ENCODE data around the gene CHD2.

CHD2 gene

DNA sequence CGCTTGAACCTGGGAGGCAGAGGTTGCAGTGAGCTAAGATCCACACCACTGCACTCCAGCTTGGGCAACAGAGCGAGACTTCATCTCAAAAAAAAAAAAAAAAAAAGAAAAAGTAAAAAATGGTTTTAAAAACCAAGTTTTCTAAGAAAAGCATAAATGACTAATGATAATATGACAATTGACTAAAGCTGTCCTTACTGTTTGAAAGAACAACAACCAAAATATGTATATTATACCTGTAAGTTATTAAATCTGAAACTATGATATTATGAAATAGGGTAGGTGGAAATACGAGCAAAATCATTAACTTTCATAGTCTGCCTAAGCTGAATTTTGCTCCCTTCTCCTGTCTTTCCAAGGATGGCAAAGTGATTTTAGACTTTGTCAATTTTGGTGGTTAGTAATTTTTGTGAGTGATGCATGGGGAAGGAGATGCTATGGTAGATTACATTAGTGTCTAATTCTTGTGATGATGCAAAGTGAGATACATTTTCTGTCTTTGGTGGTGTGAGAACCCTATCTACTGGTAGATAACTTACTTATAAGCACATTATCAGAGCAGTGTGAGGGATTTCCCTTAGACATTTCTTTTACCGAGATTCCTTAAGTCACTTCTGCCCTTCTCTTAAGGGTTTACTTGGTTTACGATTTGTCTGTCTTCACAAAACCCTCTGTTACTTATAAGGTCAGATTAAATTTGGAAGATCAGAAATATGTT, 10.6 kb upstream of the CHD2 start:
- H3K27me3 ChIP-seq (ENCODE audit: insufficient read depth, low read length) = no peaks in the 10 kb centered on the region
- TF ChIP-seq EZH2 (IDR thresholded peaks at IDR 0.05; ENCODE audit: borderline replicate concordance, low read length) = no peak
- TF ChIP-seq, protein P1, sequence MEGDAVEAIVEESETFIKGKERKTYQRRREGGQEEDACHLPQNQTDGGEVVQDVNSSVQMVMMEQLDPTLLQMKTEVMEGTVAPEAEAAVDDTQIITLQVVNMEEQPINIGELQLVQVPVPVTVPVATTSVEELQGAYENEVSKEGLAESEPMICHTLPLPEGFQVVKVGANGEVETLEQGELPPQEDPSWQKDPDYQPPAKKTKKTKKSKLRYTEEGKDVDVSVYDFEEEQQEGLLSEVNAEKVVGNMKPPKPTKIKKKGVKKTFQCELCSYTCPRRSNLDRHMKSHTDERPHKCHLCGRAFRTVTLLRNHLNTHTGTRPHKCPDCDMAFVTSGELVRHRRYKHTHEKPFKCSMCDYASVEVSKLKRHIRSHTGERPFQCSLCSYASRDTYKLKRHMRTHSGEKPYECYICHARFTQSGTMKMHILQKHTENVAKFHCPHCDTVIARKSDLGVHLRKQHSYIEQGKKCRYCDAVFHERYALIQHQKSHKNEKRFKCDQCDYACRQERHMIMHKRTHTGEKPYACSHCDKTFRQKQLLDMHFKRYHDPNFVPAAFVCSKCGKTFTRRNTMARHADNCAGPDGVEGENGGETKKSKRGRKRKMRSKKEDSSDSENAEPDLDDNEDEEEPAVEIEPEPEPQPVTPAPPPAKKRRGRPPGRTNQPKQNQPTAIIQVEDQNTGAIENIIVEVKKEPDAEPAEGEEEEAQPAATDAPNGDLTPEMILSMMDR (IDR thresholded peaks at IDR 0.05; ENCODE audit: low read length) = no peak
- no peak overlapping the region for H3K27ac ChIP-seq (ENCODE audit: low read depth, low read length, poor library complexity, severe bottlenecking)

DNA sequence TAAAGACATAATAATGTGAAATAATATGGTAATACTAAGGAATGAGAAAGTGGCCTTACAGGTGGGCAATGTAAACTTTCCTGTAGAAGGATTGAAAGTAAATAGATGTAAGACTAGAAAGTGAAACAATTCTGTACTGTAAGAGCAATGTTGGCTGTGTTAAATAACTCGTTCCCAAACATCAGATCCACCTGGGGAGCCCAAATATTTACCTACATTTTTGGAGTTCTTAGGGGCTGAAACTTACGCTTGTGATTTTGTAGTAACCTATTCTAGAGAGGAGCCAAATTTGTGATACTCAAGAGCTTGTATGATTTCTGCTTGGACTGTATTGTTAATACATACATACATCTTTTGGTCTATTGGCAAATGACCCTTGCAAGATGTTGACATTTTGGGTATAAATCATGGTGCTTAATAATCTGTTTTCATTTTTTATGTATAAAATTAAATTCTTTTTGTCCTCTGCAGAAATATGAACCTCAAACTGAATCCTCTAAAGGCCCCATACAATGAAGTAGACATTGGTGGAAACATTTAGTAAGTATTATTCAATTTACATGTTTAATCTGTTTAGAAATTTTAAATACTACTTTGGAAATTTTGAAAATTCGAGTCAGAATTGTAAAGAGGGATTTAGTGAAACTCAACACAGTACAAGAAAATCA, 8.5 kb upstream of the CHD2 start:
- Histone ChIP-seq H3K36me3 (ENCODE audit: insufficient read depth, low read length) (peaks cover 100% of the 10 kb centered on the region), H3K27ac (ENCODE audit: low read depth, low read length, poor library complexity, severe bottlenecking) (no peak overlapping the region), H2AFZ (ENCODE audit: low read length) (no peak overlapping the region), H4K20me1 (ENCODE audit: insufficient read depth, low read length) (no peaks in the 10 kb centered on the region), H3K4me3 (ENCODE audit: low read depth, low read length, poor library complexity, severe bottlenecking) (no peak overlapping the region), H3K9ac (ENCODE audit: low read length) (no peak overlapping the region), H3K4me1 (ENCODE audit: insufficient read depth, low read length, severe bottlenecking) (peaks cover 20% of the 10 kb centered on the region), H3K4me2 (ENCODE audit: low read length) (no peak overlapping the region), H3K27me3 (ENCODE audit: insufficient read depth, low read length) (no peaks in the 10 kb centered on the region), H3K9me3 (ENCODE audit: low read length) (no peaks in the 10 kb centered on the region), H3K9me2 (ENCODE audit: low read depth, low read length) (no peaks in the 10 kb centered on the region), H3K79me2 (ENCODE audit: insufficient read depth, low read length) (peaks cover 98% of the 10 kb centered on the region), H3F3A (ENCODE audit: insufficient read depth, low read length) (peaks cover 26% of the 10 kb centered on the region)
- TF ChIP-seq, protein P1 (IDR thresholded peaks at IDR 0.05; ENCODE audit: low read length) = no peak
- TF ChIP-seq EZH2 (IDR thresholded peaks at IDR 0.05; ENCODE audit: borderline replicate concordance, low read length) = no peak

More for the DNA sequence above, 10.6 kb upstream of the CHD2 start:
- Histone ChIP-seq H3K4me1 (ENCODE audit: insufficient read depth, low read length, severe bottlenecking) (peaks cover 40% of the 10 kb centered on the region), H3F3A (ENCODE audit: insufficient read depth, low read length) (peaks cover 13% of the 10 kb centered on the region), H2AFZ (ENCODE audit: low read length) (no peak overlapping the region), H3K9me2 (ENCODE audit: low read depth, low read length) (no peaks in the 10 kb centered on the region), H3K4me3 (ENCODE audit: low read depth, low read length, poor library complexity, severe bottlenecking) (no peak overlapping the region), H4K20me1 (ENCODE audit: insufficient read depth, low read length) (no peaks in the 10 kb centered on the region), H3K4me2 (ENCODE audit: low read length) (no peak overlapping the region), H3K79me2 (ENCODE audit: insufficient read depth, low read length) (peaks cover 98% of the 10 kb centered on the region), H3K36me3 (ENCODE audit: insufficient read depth, low read length) (peaks cover 100% of the 10 kb centered on the region), H3K9me3 (ENCODE audit: low read length) (no peaks in the 10 kb centered on the region), H3K9ac (ENCODE audit: low read length) (no peak overlapping the region)

DNA sequence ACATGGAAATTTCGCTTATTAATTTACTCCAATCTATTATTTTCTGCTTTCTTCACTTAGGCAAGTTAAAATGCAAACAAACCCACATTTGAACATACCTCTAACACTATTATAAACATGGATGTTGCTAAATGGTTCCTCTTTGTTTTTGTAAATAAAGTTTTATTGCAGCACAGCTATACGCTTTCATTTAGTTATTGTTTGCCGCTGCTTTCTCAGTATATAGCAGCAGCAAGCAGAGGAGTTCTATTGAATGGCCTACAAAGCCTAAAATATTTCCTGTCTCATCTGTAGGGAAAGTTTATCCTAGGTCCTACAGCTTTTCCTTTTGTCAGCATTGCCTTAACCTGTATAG, 7.9 kb upstream of the CHD2 start:
- Histone ChIP-seq H3K36me3 (ENCODE audit: insufficient read depth, low read length) (peaks cover 100% of the 10 kb centered on the region), H3K4me1 (ENCODE audit: insufficient read depth, low read length, severe bottlenecking) (peaks cover 15% of the 10 kb centered on the region), H3F3A (ENCODE audit: insufficient read depth, low read length) (peaks cover 30% of the 10 kb centered on the region), H3K9me2 (ENCODE audit: low read depth, low read length) (no peaks in the 10 kb centered on the region), H3K4me3 (ENCODE audit: low read depth, low read length, poor library complexity, severe bottlenecking) (no peak overlapping the region), H3K27me3 (ENCODE audit: insufficient read depth, low read length) (no peaks in the 10 kb centered on the region), H3K79me2 (ENCODE audit: insufficient read depth, low read length) (peaks cover 98% of the 10 kb centered on the region), H3K27ac (ENCODE audit: low read depth, low read length, poor library complexity, severe bottlenecking) (no peak overlapping the region), H2AFZ (ENCODE audit: low read length) (no peak overlapping the region), H3K4me2 (ENCODE audit: low read length) (no peak overlapping the region), H3K9me3 (ENCODE audit: low read length) (no peaks in the 10 kb centered on the region), H4K20me1 (ENCODE audit: insufficient read depth, low read length) (no peaks in the 10 kb centered on the region), H3K9ac (ENCODE audit: low read length) (no peak overlapping the region)
- TF ChIP-seq EZH2 (IDR thresholded peaks at IDR 0.05; ENCODE audit: borderline replicate concordance, low read length) = no peak
- TF ChIP-seq, protein P1 (IDR thresholded peaks at IDR 0.05; ENCODE audit: low read length) = no peak

All from OCI-LY1 (cell line).